ENCODE measurements around the gene CD164L2. TPM values are rescaled to one million over a fixed set of nuclear protein-coding genes. Genes with fewer than 3 reads are reported as not detected.
A peak's percentile ranks its signal among the peaks of the same experiment; 100 is the strongest.

CD164L2 gene
- total RNA-seq, 5 donors from 2014 or later (not counting 1 experiment from before 2014, with no cell fraction given), result not detected

DNA sequence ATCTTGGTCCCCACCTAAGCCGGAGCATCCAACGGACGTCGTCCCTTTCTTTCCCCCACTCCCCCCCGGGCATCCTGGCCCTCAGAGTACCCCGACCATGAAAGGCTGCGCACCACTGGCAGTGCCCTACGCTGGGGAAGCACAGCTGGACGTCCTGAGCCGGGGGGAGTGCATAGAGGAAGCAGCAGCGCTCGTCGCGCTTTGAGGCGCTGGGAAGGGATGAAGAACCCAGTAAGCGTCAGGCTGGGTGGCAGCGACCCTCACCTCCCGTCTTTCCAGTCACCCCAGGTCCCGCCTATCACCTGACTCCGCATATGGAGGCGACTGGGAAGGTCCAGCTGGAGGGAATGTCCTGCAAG lies 22.1 kb downstream of the CD164L2 start:
- Mint-ChIP-seq H3K9me3 (no peaks in the 10 kb centered on the region), H3K27me3 (no peaks in the 10 kb centered on the region), H3K27ac (no peak overlapping the region), H3K4me3 (peak overlapping the region; percentile 65 to 75 (median 67)), H3K36me3 (no peaks in the 10 kb centered on the region), H3K4me1 (peaks cover 46 to 60% (median 52%) of the 10 kb centered on the region in 3 donors)
- POLR2A ChIA-PET, result interaction anchor here in 1 of 2 donors (0.6 kb wide), 1 partner anchor 897 kb away, joined by 3 read pairs; no protein-coding TSS in a partner anchor
- CTCF ChIA-PET, result no interaction called here
- no peaks in the 10 kb centered on the region for H3K36me3 ChIP-seq (ENCODE audit: control insufficient read depth in 2 of 2, extremely low read depth in 1 of 2, insufficient read depth in 1 of 2, low read length in 1 of 2)
- no peak for ATAC-seq (replicated peaks in 1 of 4)
- no peak for DNase-seq
- 91% methylated on average over 12 of the region's 21 CpGs for WGBS (ENCODE audit: insufficient coverage)
- H3K27ac ChIP-seq (ENCODE audit: low read length), result no peak overlapping the region
- H3K4me1 ChIP-seq (ENCODE audit: control insufficient read depth in 1 of 2, extremely low read depth in 1 of 2, insufficient read depth in 2 of 2, low read length in 2 of 2), result peaks cover 13 to 66% of the 10 kb centered on the region in 2 experiments
- no peaks in the 10 kb centered on the region for H3K27me3 ChIP-seq (replicated peaks in 1 of 2; ENCODE audit: control insufficient read depth in 2 of 2, extremely low read depth in 1 of 2, insufficient read depth in 2 of 2, low read length in 1 of 2)
- H3K9me3 ChIP-seq, result no peaks in the 10 kb centered on the region
- no peak overlapping the region for H3K4me3 ChIP-seq (ENCODE audit: control insufficient read depth in 1 of 2, extremely low read depth in 1 of 2, low read length in 1 of 2)

DNA sequence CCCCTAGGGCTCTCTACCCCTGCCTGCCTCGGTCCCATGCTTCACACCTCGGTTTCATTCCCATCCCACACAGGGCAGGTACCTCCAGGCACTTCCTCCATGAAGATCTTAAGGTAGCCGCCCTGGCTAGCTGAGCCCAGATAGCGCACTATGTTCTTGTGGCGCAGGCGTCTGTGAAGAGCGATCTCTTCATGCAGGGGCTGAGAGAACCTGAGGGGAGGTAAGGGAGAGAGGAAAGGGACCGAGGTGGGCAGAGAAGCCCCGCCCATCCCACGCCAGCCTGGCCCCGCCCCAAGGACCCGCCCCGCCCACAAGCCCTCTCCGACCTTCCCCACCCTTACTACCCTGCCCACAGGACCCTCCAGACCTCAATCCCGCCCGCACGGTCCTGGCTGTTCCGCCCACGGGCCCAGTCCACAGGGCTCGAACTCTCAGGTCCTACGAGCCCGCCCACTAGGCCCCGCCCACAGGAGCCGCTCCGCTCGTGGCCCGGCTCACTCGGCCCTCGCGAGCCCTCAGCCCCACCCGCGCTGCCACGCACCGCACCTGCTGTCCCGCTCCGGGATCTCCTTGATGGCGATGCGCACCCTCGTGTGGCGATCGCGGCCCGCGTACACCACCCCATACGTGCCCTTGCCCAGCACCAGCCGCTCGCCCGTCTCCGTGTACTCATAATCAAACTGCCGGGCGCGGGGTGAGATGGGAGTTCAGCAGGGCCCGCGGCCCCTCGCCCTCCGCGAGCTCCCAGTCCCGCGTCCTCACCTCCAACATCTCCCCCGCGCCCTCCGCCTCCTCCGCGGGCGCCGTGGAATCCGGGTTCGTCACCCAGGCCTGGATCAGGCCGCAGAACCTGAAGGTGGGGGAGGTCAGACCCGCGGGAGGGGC lies 22.7 kb downstream of the CD164L2 start:
- ATAC-seq (replicated peaks in 1 of 4) (peak in 3 of 4 experiments; percentile 10 to 33 (median 28)), DNase-seq (peak in 14 of 35 experiments; percentile 24 to 64 (median 39))
- Mint-ChIP-seq H3K27me3 (no peaks in the 10 kb centered on the region), H3K4me3 (peak overlapping the region; percentile 65 to 75 (median 67)), H3K4me1 (peaks cover 44 to 61% (median 56%) of the 10 kb centered on the region in 3 donors), H3K27ac (peak overlapping the region; percentile 71 to 85), H3K9me3 (no peaks in the 10 kb centered on the region), H3K36me3 (no peaks in the 10 kb centered on the region)
- Histone ChIP-seq H3K4me3 (ENCODE audit: control insufficient read depth in 1 of 2, extremely low read depth in 1 of 2, low read length in 1 of 2) (peak overlapping the region; percentile 39 to 45), H3K36me3 (ENCODE audit: control insufficient read depth in 2 of 2, extremely low read depth in 1 of 2, insufficient read depth in 1 of 2, low read length in 1 of 2) (no peaks in the 10 kb centered on the region), H3K27ac (ENCODE audit: low read length) (no peak overlapping the region), H3K4me1 (ENCODE audit: control insufficient read depth in 1 of 2, extremely low read depth in 1 of 2, insufficient read depth in 2 of 2, low read length in 2 of 2) (peaks cover 13 to 66% of the 10 kb centered on the region in 2 experiments), H3K9me3 (no peaks in the 10 kb centered on the region), H3K27me3 (replicated peaks in 1 of 2; ENCODE audit: control insufficient read depth in 2 of 2, extremely low read depth in 1 of 2, insufficient read depth in 2 of 2, low read length in 1 of 2) (no peaks in the 10 kb centered on the region)
- POLR2A ChIA-PET, result no interaction called here
- CTCF ChIA-PET, result interaction anchor here in 1 of 2 donors (0.6 kb wide), 1 partner anchor 240 kb away, joined by 9 read pairs; no protein-coding TSS in a partner anchor
- 19% methylated on average over 49 of the region's 71 CpGs for WGBS (ENCODE audit: insufficient coverage)

DNA sequence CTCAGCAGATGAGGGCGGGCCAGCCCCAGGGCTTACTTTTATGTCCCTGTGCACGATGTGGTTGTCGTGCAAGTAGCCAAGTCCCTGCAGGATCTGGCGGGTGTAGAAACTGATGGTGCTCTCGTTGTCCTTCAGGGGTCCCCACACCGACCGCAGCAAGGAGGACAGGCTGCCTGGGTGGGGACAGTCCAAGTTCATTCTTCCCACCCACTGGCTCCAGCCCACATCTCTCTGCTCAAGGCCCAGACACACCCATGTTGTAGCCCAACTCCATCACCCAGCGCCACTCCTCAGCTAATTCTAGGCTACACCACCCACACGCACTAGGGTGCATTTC lies 23.3 kb downstream of the CD164L2 start:
- Mint-ChIP-seq H3K36me3 (no peaks in the 10 kb centered on the region), H3K4me1 (peaks cover 42 to 58% (median 52%) of the 10 kb centered on the region in 3 donors), H3K27me3 (no peaks in the 10 kb centered on the region), H3K9me3 (no peaks in the 10 kb centered on the region), H3K4me3 (peak overlapping the region; percentile 65 to 75 (median 67)), H3K27ac (peak overlapping the region; percentile 61 to 85)
- Histone ChIP-seq H3K36me3 (ENCODE audit: control insufficient read depth in 2 of 2, extremely low read depth in 1 of 2, insufficient read depth in 1 of 2, low read length in 1 of 2) (no peaks in the 10 kb centered on the region), H3K27me3 (replicated peaks in 1 of 2; ENCODE audit: control insufficient read depth in 2 of 2, extremely low read depth in 1 of 2, insufficient read depth in 2 of 2, low read length in 1 of 2) (no peaks in the 10 kb centered on the region), H3K4me1 (ENCODE audit: control insufficient read depth in 1 of 2, extremely low read depth in 1 of 2, insufficient read depth in 2 of 2, low read length in 2 of 2) (peaks cover 8 to 64% of the 10 kb centered on the region in 2 experiments), H3K9me3 (no peaks in the 10 kb centered on the region), H3K27ac (ENCODE audit: low read length) (no peak overlapping the region), H3K4me3 (ENCODE audit: control insufficient read depth in 1 of 2, extremely low read depth in 1 of 2, low read length in 1 of 2) (peak overlapping the region; percentile 39 to 45)
- POLR2A ChIA-PET, result no interaction called here
- CTCF ChIA-PET, result interaction anchor here in 1 of 2 donors (0.6 kb wide), 1 partner anchor 240 kb away, joined by 9 read pairs; no protein-coding TSS in a partner anchor
- 41% methylated on average over 7 of the region's 9 CpGs for WGBS (ENCODE audit: insufficient coverage)
- DNase-seq (no peak), ATAC-seq (replicated peaks in 1 of 4) (peak in 1 of 4 experiments; percentile 0)

DNA sequence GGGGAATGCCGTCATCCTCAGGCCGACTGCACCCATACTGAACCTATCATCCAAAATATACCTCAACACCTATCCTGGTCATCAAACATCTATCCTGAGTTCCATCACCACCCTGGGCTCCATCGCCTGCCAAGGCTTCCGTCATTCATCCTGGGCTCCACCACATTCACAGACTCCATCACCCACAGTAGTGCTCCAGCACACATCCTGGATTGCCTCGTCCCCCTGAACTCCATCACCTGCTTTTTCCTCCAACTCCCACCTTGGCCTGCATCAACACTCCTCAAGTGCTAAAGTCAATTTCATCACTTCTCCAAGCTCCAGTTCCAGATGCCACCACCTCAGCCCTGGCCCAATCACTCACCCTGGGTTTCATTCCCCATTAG lies 24.2 kb downstream of the CD164L2 start:
- Histone ChIP-seq H3K4me1 (ENCODE audit: control insufficient read depth in 1 of 2, extremely low read depth in 1 of 2, insufficient read depth in 2 of 2, low read length in 2 of 2) (peaks cover 8 to 60% of the 10 kb centered on the region in 2 experiments), H3K4me3 (ENCODE audit: control insufficient read depth in 1 of 2, extremely low read depth in 1 of 2, low read length in 1 of 2) (no peak overlapping the region), H3K27ac (ENCODE audit: low read length) (no peak overlapping the region), H3K27me3 (replicated peaks in 1 of 2; ENCODE audit: control insufficient read depth in 2 of 2, extremely low read depth in 1 of 2, insufficient read depth in 2 of 2, low read length in 1 of 2) (no peaks in the 10 kb centered on the region), H3K36me3 (ENCODE audit: control insufficient read depth in 2 of 2, extremely low read depth in 1 of 2, insufficient read depth in 1 of 2, low read length in 1 of 2) (no peaks in the 10 kb centered on the region), H3K9me3 (no peaks in the 10 kb centered on the region)
- DNase-seq (no peak), ATAC-seq (replicated peaks in 1 of 4) (no peak)
- ChIA-PET POLR2A (no interaction called here), CTCF (interaction anchor here in 1 of 2 donors (1.0 kb wide), 1 partner anchor 14 kb away, joined by 3 read pairs; no protein-coding TSS in a partner anchor)
- no peaks in the 10 kb centered on the region for H3K36me3 Mint-ChIP-seq
- no peaks in the 10 kb centered on the region for H3K27me3 Mint-ChIP-seq
- H3K4me3 Mint-ChIP-seq, result peak overlapping the region in 2 of 3 donors; percentile 66 to 75
- no peaks in the 10 kb centered on the region for H3K9me3 Mint-ChIP-seq
- WGBS (ENCODE audit: insufficient coverage), result 100% methylated on average over 5 of the region's 5 CpGs
- H3K4me1 Mint-ChIP-seq, result peaks cover 33 to 50% (median 46%) of the 10 kb centered on the region in 3 donors
- H3K27ac Mint-ChIP-seq, result no peak overlapping the region

DNA sequence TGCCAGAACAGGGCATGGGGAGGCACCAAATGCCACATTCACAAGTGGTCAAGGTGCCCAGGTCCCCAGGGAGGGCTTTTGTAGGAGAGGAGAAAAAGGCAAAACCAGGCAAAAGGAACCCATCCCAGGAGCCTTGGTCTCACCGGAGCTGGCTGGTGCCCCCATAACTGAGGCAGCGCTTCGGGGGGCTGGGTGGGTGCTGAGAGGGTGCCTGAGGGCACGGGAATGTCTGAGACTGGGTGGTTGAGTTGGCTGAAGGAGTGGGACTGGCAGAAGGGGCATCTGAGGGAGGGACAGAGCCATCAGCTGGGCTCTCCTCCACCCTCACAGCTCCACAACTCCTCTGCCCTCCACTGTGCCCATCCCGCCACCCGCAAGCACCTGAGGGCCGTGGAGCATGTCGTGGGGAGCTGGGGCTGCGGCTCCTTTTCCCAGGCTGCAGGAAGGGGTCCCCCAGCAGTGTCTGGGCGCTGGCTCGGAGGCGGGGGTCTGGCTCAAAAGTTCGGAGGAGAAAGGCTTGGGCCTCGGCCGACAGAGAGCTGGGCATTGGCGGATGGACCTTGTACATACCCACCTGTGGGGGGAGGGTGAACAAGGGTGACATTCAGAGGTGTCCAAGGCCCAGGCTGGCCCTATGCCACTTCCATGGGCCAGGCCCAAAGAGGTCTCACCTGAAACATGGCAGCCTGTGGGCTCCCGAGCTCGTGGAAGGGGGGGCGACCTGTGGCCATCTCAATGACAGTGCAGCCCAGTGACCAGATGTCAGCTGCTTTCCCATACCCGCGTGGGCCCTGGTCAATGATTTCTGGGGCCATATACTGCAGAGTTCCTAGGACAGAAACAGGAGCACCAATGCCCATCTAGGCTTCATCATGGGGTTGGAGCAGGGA lies 24.9 kb downstream of the CD164L2 start:
- Mint-ChIP-seq H3K9me3 (no peaks in the 10 kb centered on the region), H3K27ac (peak overlapping the region in 1 of 2 donors; percentile 85), H3K4me3 (peak overlapping the region in 2 of 3 donors; percentile 66 to 75), H3K36me3 (no peaks in the 10 kb centered on the region), H3K27me3 (no peaks in the 10 kb centered on the region), H3K4me1 (peaks cover 33 to 52% (median 42%) of the 10 kb centered on the region in 3 donors)
- Histone ChIP-seq H3K36me3 (ENCODE audit: control insufficient read depth in 2 of 2, extremely low read depth in 1 of 2, insufficient read depth in 1 of 2, low read length in 1 of 2) (peaks cover 2 to 5% of the 10 kb centered on the region in 2 donors), H3K4me3 (ENCODE audit: control insufficient read depth in 1 of 2, extremely low read depth in 1 of 2, low read length in 1 of 2) (no peak overlapping the region), H3K9me3 (no peaks in the 10 kb centered on the region), H3K27ac (ENCODE audit: low read length) (no peak overlapping the region), H3K4me1 (ENCODE audit: control insufficient read depth in 1 of 2, extremely low read depth in 1 of 2, insufficient read depth in 2 of 2, low read length in 2 of 2) (peaks cover 8 to 60% of the 10 kb centered on the region in 2 experiments), H3K27me3 (replicated peaks in 1 of 2; ENCODE audit: control insufficient read depth in 2 of 2, extremely low read depth in 1 of 2, insufficient read depth in 2 of 2, low read length in 1 of 2) (no peaks in the 10 kb centered on the region)
- ChIA-PET CTCF (interaction anchor here (0.6 to 1.9 kb wide), 7 partner anchors 8 to 180 kb away, joined by 3 to 9 read pairs (median 3); partner anchors contain the start of gene MAP3K6 (in 1 of the 2)), POLR2A (no interaction called here)
- ATAC-seq (replicated peaks in 1 of 4) (no peak), DNase-seq (no peak)
- 98% methylated on average over 17 of the region's 21 CpGs for WGBS (ENCODE audit: insufficient coverage)

All from T-cell (primary cell).